DMS53 (cell line): ENCODE data around the gene MYO19.
"Not testable (repeated sequence)": the region's sequence is repeated elsewhere in the genome, so short reads cannot be mapped to it uniquely, and the experiment has no call there.

Experiments
- DNase-seq: peaks from one replicate; lab custom pipeline; 2025; lab: John Stamatoyannopoulos, UW

Gene MYO19

DNA sequence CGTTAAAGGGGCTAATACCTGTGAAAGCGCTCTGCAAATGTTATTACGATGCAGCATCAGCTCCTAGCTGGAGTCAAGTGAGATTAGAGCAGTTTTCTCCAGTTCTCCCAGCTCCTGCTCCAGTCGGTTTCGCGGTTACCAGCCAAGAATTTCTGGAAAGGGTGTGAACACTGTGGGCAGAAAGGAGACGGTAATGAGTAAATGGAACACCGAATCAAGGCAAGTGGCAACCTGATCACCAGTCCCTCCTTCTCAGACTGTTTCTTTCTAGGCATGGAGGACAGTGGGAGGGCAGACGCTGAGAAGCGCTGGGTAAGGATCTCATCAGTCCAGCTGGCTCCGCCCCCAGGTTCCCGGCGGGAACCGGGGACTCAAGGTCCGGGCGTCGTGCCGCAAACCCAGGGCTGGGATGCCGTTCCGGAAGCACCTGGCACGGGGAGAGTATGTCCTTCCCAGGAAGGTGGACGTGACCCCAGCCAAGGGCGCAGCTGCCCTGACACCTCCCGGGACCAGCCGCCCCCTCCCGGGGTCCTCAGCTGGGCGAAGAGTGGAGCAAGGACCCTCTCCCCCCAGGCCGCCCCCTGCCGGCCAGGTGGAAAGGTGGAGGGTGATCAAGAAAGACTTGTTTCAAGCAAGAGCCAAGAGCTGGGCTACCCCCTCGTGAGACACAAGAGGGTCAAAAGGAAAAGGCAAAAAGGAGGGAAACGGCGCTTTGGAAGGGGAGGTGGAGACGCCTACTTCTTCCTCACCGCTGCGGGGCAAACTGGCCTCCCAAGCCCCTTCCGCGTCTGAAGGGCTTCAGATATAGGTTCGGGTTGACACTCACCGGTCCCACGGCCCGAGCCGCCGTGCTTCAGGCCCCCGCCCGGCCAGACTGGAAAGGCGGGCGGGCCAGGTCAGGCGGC, 481 bp downstream of the MYO19 start:
- DNase-seq = peak; percentile 88

DNA sequence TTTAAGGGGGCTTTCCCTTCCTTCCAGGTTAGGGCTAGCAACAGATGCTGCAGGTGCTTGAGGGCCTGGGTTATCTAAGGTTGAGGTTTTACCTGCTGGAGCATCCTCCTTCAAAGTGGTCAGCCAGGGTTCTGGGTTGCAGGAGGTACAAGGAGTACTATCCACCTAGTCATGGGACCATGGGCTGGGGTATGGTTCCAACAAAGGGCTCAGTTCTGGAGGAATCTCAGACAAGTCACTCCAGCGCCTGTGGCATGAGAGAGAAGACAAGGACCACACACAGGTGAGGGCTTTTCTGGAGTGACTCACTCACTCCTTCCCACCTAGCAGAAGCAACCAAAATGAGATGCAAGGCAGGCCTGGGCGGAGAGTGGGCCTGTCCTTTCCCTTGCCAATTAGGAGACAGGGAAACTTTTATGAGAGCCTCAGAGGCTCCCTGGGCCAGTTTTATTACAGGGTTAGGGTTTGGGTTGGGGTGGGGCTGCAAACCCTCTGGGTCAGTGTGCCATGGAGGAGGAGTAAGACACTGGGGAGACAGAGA, 2.2 kb downstream of the MYO19 start:
- DNase-seq = no peak

DNA sequence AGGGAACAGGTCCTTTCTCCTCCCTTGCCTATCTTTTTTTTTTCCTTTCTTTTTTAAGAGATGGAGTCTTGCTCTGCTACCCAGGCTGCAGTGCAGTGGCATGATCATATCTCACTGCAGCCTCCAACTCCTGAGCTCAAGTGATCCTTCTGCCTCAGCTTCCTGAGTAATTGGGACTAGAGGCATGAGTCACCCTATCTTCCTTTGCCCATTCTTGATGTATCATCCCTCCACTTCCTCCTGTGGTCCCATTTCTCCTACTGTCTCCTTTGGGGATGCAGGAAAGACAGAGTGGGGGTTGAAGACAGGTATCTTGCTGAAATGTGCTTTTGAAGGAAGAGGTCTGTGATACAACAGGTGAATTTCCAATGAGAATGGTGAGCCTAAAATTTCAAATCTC, 5.5 kb downstream of the MYO19 start:
- peak; percentile 16 for DNase-seq

DNA sequence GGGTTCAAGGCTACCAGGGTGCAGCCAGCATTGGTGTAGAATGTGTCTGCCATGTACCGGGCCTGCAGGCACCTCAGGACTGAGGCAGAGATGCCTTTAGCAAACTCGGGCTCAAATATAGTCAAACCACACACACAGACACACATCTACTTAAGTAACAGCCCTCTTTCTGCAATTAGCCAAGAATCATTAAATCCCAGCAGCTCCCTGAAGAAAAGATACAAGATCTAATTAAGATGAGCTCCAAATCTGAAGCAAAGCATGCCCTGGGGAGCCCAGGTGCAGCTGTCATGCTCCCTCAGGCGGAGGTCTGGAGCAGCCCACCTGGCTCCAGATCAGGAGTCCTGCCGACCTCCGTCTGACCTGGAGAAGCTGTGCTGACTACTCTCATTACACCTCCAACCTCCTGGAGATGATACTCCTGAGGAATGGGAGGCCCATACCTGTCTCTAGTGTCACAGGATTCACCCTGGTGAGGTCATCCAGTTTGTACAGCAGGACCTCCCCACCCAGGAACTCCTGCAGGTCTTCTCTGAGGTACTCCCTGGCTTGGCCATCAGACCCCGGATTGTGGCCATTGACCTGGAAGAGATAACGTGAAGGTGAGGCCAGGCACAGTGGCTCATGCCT, 6.9 kb downstream of the MYO19 start:
- no peak for DNase-seq

DNA sequence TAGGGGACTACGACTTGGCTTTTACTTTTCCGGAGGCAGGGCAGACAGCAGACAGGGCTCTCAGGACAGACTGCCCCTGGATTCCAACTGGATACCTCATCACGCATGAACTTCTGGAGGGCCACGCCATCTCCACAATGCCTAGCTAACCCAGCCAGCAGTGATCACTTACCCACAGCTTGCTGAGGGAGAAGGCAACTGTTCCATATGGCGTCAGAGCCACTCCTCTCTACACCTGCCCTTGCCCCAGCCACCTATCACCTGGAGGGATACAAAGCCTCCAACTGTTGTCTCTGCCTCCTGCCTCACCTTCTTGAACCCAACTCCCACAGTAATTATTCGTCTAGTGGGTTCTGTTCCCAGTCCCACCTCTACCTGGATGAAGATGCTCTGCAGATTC, 8.8 kb downstream of the MYO19 start:
- no peak for DNase-seq

DNA sequence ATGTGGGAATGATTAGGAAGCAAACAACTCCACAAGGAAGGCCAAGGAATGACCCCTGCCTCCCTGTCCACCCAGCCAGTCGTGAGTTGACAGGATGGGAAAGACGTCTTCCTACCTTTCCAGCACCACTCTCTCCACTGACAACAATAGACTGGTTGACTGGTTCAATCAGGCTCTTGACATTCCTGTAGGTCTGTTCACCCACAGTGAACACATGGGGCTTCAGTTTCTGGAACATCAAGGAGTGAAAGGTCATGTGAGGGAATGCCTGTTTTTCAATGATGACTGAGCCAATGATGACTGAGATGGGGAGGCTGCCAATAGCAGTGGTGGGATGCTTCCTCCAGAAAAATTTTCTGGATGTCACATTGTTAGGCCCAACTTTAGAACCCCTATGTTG, 9.6 kb downstream of the MYO19 start:
- no peak for DNase-seq

DNA sequence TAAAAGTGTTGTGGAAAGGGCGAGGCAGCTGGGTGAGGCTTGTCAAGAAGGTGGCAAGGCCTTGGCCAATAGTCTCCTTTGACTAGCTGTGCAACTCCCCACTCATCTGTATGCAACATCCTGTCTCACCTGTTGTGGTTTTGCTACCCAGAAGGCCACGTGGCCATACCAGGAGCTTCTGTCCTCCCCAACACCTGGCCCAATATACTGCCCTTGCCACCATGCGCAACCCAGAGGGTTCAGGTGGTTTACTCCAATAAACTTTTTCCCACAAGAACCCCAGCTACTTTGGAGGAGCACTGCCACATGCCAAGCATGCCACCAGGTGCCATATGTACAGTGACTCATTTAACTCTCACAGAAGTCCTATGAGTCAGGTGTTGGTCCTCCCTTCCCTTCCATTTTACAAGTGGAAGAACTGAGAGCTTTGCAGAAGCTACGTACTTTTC, 10.2 kb downstream of the MYO19 start:
- no peak for DNase-seq

DNA sequence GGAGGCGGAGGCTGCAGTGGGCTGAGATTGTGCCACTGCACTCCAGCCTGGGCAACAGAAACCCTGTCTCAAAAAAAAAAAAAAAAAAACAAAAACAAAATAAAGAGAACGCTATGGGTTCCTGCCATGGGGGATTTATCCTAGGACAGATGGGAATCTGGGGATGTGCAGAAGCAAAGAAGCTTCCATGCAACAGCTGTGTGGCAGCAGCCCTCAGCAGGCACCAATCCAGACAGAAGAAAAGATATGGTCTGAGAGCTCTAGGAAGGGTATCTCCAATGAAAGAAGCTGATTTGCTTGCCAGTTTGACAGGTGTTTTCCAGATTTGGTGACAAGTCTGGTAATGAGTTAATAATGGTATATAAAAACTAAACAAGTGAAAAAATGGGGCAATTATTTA, 11.6 kb downstream of the MYO19 start:
- no peak for DNase-seq

DNA sequence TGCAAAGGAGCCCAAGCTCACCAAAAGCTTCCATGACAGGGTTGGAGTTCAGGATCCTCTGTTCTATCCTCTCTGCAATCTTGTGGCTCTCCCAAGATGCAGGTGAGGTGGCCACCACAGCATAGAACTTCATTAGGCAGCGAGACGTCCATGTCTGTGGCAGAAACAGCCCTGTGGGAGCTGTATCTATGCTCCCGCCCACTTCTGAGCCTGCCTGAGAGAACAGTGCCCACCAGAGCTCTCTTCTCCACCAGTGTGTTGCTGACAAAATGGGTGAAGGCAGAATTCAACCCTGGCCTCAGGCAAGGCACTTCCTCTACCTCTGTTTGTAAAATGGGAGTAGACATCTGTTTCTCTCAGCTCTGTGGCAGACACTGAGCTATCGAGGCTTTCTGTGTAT, 18.8 kb downstream of the MYO19 start:
- DNase-seq = no peak

DNA sequence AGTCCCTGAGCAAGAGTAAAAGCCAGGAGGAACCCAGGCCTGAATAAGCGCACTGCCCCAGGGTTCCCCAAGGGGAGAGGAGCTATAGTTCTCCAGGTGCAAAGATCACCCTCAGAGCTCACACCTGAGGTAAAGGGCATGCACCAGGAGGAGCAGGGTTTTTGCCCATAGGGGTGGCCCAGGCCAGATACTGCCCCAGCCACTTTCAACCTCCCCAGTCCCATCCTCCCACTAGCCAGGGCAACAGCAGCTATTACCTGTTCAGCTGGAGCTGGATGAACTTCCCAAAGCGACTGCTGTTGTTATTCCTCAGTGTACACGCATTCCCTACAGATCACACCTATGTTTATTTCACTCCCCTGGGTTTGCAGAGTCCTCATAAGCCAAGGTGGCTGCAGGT, 19.8 kb downstream of the MYO19 start:
- DNase-seq = no peak

DNA sequence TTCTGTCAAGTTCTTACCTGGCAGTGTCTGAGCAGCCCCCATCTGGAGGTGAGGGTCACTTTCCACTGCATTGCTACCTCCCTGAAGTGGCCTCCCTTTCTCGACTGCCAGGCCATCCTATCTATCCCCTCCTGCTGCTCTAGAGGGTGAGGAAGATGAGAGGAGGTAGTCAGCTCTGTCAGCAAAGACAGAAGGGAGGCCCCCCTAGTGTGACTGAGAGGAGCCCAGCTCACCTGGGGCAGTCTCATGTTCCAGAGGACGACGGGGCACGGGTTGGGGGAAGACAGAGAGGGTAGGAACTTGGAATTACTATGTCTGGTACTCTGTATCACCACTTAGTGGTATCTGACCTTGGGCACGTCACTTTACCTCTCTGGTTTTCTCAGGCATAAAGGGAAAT, 22.0 kb downstream of the MYO19 start:
- DNase-seq = no peak

DNA sequence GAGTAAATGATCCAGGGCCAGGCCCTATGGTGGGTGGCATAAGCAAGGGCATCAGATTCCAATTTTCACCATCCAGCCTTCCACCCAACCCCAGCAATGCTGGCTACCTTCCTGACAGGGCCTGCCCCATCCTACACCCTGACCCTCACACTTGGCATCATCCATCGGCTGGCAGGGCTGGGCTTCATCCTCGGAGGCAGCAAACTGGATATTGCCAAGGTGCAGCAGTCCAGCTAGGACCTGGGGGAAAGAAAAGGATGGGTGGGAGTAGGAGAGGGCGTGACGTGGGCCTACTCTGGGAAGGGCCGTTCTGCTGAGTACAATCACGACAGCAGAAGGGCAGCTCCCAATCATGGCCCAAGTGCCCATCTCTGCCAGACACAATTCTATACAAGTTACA, 23.5 kb downstream of the MYO19 start:
- no peak for DNase-seq

DNA sequence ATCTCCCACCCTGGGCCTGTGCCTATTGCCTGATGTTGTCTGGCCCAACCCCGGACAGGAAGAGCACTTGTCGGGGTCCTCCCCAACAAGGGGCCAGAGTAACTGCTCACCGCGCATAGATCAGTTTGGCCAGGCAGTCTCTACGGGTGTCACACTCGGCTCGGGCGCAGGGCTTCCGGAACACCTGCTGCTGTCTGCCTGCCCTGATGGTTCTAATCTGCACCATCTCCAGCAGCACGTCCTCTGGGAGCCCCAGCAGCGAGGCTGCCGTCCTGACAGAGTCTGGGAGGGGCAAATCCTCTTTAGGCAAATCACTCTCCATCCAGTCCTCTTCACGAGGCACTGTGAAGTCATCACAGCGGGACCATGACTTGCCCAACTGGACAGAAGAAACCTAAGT, 24.0 kb downstream of the MYO19 start:
- no peak for DNase-seq

DNA sequence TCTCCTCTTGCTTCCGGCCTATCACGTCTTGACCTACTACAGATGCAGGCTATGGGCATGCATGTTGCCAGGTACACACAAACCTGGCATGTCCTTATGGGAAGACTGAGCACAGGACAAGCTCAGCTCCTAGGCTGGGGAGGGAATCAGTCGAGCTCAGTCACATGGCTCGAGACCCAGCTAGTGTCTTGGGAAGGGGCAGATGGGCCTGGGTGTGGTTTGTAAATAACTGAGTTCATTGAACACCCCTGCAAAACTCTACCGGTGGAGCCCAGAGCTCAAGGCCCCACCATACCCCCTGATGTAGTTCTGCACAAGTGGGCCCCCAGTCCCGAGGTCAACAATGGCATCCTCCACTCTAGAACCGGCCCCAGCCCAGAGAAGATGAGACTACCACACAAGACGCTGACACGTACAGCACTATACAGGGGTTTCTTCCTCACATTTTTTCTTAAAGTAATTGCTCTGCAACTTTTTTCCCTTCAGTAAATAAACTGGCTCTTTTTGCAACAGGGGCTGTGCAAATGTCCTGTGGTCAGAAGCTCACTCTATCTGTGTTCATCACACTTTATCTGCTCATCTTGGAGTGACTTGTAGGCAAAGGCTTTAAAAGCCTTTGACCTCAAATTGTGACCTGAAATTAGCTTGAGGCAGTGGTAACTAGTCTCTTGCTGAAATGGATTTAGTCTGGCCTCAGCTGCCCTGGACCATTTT, 25.2 kb downstream of the MYO19 start:
- no peak for DNase-seq

DNA sequence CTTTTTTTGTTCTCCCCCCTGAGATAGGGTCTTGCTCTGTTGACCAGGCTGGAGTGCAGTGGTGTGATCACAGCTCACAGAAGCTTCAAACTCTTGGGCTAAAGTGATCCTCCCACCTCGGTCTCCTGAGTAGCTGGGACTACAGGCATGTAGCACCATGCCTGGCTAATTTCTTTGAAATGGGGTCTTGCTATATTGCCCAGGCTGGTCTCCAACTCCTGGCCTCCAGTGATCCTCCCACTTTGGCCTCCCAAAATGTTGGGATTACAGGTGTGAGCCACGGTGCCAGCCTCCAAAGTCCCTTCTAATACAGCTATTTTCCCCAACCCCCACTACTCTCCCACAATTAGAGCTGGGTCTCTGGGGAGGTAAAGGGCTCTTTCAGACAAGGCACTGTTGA, 26.2 kb downstream of the MYO19 start:
- not testable (repeated sequence) for DNase-seq

DNA sequence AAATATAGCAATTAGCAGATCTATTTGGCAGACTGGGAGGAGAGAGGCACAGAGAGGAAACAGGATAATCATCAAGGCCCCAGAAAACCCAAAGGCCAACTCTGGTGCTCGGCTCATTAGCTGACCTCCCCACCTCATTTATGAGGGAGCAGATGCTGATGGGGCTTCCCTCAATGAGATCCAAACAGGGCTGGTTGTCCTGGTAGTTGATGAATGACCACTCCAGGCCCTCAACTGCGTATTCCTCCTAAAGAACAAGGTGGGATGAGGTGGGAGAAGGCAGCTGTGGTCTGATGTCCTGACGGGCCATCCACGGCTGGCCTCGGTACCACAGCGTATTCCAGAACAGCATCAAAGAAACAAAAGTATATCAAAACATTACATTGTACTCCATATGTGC, 27.4 kb downstream of the MYO19 start:
- DNase-seq = no peak

DNA sequence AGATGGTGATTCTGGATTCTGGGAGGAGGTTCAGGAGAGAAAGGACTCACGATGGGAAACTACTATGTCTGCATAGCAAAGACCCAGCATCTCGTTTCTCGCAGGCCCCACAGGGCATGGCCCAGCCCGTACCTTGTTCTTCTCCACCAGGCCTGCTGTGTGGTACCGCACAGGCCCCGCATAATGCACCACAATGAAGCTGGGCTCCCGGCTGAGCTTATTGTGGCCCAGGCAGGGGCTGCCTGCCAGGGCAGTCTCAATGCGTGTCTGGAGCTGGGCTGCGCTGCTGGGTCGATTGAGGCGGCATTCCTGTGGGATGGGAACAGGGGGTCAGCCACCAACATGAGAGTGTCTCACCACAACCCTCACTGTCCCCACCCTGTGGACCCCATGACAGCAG, 27.8 kb downstream of the MYO19 start:
- DNase-seq = no peak

DNA sequence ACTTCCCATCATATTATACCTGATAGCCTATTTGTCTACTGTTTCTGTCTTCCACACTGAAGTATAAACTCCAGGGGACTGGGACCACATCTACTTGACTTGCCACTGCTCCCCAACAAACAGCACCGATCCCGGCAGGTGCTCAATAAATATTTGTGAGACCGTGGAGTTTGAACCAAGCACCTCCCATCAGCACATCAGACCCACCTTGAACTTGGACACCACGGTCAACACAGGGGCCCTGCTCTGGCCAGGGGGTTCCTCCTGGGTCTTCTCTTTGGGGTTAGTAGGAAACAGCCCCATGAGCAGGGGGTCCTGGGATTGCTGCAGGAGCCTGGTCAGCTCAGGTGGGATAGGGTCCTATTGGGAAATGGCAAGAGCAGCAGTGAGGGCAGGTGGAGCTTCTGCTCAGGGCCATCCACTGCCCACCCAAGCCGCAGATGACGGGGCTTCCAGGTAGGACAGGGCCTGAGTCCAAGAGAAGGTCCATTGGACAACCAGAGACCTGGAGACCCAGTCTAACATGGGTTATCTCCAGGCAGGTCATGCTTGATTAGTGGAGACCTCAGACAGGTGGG, 28.3 kb downstream of the MYO19 start:
- DNase-seq = no peak

DNA sequence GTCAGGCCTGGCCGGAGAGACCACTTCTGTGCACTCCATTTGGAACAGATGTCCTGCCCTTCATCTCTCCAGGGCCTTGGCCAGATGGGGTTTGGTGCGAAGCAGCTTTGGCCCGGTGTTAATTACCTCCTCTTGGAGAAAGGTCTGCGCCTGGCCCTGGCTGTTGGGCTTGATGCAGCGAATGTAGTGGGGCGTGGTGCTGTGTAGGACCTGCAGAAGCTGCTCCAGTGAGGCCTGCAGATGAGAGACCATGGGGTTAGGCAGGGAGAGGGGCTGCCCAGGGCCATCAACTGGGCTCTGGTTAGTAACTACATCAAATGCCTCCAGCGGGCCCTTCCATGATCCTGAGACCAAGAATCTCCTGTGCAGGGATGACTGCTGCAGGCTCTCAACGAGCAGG, 29.5 kb downstream of the MYO19 start:
- no peak for DNase-seq

DNA sequence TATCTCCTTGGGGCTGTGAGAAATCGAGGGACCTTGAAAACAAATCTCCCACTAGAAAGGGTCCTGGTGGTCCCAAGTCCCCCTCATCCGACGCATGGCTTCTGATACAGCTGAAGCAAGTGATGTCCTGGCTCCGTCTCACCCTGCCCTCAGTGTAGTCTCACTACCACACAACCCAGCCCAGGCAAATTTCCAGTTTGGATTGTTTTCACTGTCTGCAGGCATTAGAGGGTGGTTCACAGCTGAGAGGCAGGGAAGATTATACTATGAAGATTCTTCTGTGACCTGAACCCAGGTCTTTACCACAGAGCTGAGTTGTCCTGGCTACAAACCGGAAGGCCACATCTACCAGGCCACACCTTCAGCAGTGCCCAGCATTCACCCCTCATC, 30.5 kb downstream of the MYO19 start:
- DNase-seq = no peak

DNA sequence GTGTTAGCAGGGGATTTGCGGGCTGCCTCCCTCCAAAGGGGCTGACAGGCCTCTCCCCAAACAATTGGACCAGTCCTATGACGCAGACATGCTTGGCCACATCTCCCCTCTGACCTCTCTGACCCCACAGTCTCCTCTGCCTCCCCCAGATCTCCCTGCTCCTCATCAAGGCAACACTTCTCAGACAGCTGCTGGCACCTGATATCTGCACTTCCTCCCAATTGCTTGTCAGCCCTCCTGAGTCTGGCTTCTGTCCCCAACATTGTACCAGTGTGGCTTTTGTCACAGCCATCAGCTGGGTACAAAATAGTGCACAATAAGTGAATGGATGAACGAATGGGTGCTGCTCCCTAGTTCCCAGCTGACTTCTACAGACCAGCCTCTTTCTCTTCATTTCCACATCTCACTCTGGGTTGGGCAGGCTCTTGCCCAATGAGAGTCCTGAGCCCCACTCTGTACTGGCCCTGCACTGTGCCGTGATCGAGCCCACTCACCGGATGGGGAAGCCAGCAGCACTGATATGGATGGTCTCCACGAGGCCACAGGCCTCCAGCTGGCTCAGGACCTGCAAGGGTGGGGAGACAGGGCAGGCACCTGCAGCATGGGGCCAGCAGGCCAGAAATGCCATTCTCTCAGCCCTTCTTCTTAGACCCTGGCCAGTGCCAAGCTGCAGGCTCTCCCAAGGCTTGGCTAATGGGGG, 31.1 kb downstream of the MYO19 start:
- DNase-seq = no peak

DNA sequence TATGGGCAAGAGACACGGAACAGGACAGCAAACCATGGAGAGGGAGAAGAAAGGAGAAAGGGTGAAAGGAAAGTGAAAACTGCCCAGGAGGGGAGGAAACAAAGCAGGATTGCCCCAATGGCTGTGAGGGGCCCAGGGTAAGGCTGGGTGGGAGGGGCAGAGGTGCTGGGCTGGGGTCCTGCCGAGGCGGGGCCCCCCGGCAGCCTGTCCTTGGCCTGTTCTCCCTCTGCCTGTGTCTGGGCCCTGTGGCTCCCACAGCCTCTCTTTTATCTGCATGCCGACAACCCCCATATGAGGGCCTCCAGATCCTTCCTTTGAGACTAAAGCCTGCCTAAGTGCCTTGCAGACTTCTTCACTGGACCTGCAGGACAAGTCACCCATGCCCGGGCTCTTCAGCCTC, 32.7 kb downstream of the MYO19 start:
- no peak for DNase-seq
